HEK293T (cell line): ENCODE data around the gene KIF17.
"Not testable (repeated sequence)": the region's sequence is repeated elsewhere in the genome, so short reads cannot be mapped to it uniquely, and the experiment has no call there.

Experiments
- CTCF ChIA-PET: fragments of 350-600 bp; formaldehyde crosslinking; extraction: SDS; loops from one replicate; lab custom pipeline; 2021; ENCODE audit warnings: antibody characterized with exemption, inconsistent platforms; lab: Yijun Ruan, JAX
- POLR2A ChIA-PET: fragments of 350-600 bp; formaldehyde crosslinking; extraction: SDS; loops from one replicate; lab custom pipeline; 2020; ENCODE audit warnings: antibody characterized with exemption, inconsistent platforms; lab: Yijun Ruan, JAX
- DNase-seq: peaks from one replicate; pipeline ENCODE4 v3.0.0; 2012; ENCODE audit warnings: mixed read lengths; ENCODE audit errors: extremely low spot score
- ARNT ChIP-seq: fragments of 450-650 bp; IDR thresholded peaks from 2 replicates; pipeline ENCODE4 v1.6.1; 2017; ENCODE audit warnings: mild to moderate bottlenecking
- BHLHE40 ChIP-seq: fragments of 450-650 bp; IDR thresholded peaks from 2 replicates; pipeline ENCODE4 v1.6.1; 2016; ENCODE audit warnings: mild to moderate bottlenecking, moderate library complexity, borderline replicate concordance
- CTBP1 ChIP-seq: fragments of 450-650 bp; IDR thresholded peaks from 2 replicates; pipeline ENCODE4 v1.6.1; 2016; ENCODE audit warnings: borderline replicate concordance
- ELF4 ChIP-seq: fragments of 450-650 bp; IDR thresholded peaks from 2 replicates; pipeline ENCODE4 v1.6.1; 2017; ENCODE audit warnings: antibody characterized with exemption
- FOXA1 ChIP-seq: fragments of 450-650 bp; IDR thresholded peaks from 2 replicates; pipeline ENCODE4 v1.6.1; 2016; ENCODE audit warnings: mild to moderate bottlenecking
- FOXK2 ChIP-seq: fragments of 450-650 bp; IDR thresholded peaks from 2 replicates; pipeline ENCODE4 v1.6.1; 2016; ENCODE audit warnings: mild to moderate bottlenecking
- FOXM1 ChIP-seq: fragments of 450-650 bp; IDR thresholded peaks from 2 replicates; pipeline ENCODE4 v1.6.1; 2017; ENCODE audit warnings: mild to moderate bottlenecking, borderline replicate concordance
- HDGF ChIP-seq: fragments of 450-650 bp; IDR thresholded peaks from 2 replicates; pipeline ENCODE4 v1.6.1; 2017; ENCODE audit warnings: antibody characterized with exemption, borderline replicate concordance
- L3MBTL2 ChIP-seq: fragments of 450-650 bp; conservative IDR thresholded peaks from 2 replicates; pipeline ENCODE4 v1.6.1; 2016; ENCODE audit warnings: mild to moderate bottlenecking
- LEF1 ChIP-seq: fragments of 450-650 bp; IDR thresholded peaks from 2 replicates; pipeline ENCODE4 v1.6.1; 2017; ENCODE audit warnings: mild to moderate bottlenecking, borderline replicate concordance
- PKNOX1 ChIP-seq: fragments of 450-650 bp; IDR thresholded peaks from 2 replicates; pipeline ENCODE4 v1.6.1; 2016
- SUZ12 ChIP-seq: fragments of 450-650 bp; IDR thresholded peaks from 2 replicates; pipeline ENCODE4 v1.6.1; 2016; ENCODE audit warnings: mild to moderate bottlenecking
- TARDBP ChIP-seq: fragments of 450-650 bp; IDR thresholded peaks from 2 replicates; pipeline ENCODE4 v1.6.1; 2016
- ZNF384 ChIP-seq: fragments of 450-650 bp; IDR thresholded peaks from 2 replicates; pipeline ENCODE4 v1.6.1; 2016

Gene KIF17

GRCh38 chr1:20724364-20725188 lies 6.8 kb upstream of the KIF17 start:
- POLR2A ChIA-PET: no interaction called here
- TF ChIP-seq ARNT: no peak
- no peak for TF ChIP-seq FOXK2
- no peak for TF ChIP-seq LEF1
- TF ChIP-seq L3MBTL2: no peak
- TF ChIP-seq SUZ12: no peak
- no peak for TF ChIP-seq TARDBP

GRCh38 chr1:20723537-20724363 lies 5.9 kb upstream of the KIF17 start:
- no peak for TF ChIP-seq HDGF
- CTCF ChIA-PET: interaction anchor here (1.1 kb wide), 1 partner anchor 27 kb away, joined by 3 read pairs; no protein-coding TSS in a partner anchor
- POLR2A ChIA-PET: no interaction called here
- no peak for DNase-seq

More at GRCh38 chr1:20724364-20725188, 6.8 kb upstream of the KIF17 start:
- no peak for DNase-seq
- CTCF ChIA-PET: interaction anchor here (0.8 kb wide), 1 partner anchor 8 kb away, joined by 3 read pairs; no protein-coding TSS in a partner anchor

GRCh38 chr1:20723159-20723536 lies 5.3 kb upstream of the KIF17 start:
- POLR2A ChIA-PET: no interaction called here
- TF ChIP-seq ZNF384: no peak
- no peak for TF ChIP-seq ARNT
- no peak for TF ChIP-seq SUZ12
- TF ChIP-seq L3MBTL2: no peak
- no peak for TF ChIP-seq PKNOX1
- no peak for TF ChIP-seq FOXA1
- no peak for TF ChIP-seq HDGF
- CTCF ChIA-PET: interaction anchor here (1.1 kb wide), 1 partner anchor 26 kb away, joined by 3 read pairs; no protein-coding TSS in a partner anchor
- no peak for DNase-seq

- TF ChIP-seq L3MBTL2: no peak
- no peak for TF ChIP-seq FOXM1
- no peak for TF ChIP-seq HDGF
- no peak for DNase-seq
Measured at GRCh38 chr1:20721117-20722061, 3.6 kb upstream of the KIF17 start.

GRCh38 chr1:20720631-20721091 lies 2.9 kb upstream of the KIF17 start:
- no peak for TF ChIP-seq PKNOX1
- ChIA-PET CTCF (no interaction called here), POLR2A (no interaction called here)
- DNase-seq: no peak

More at GRCh38 chr1:20721117-20722061, 3.6 kb upstream of the KIF17 start:
- ChIA-PET CTCF (interaction anchor here (1.1 kb wide), 1 partner anchor 25 kb away, joined by 3 read pairs; no protein-coding TSS in a partner anchor), POLR2A (interaction anchor here (1.0 kb wide), 1 partner anchor 10 kb away, joined by 3 read pairs; no protein-coding TSS in a partner anchor)

- CTCF ChIA-PET: no interaction called here
- POLR2A ChIA-PET: no interaction called here
- no peak for DNase-seq
- no peak for TF ChIP-seq FOXA1
- TF ChIP-seq TARDBP: no peak
Measured at GRCh38 chr1:20719871-20720620, 2.2 kb upstream of the KIF17 start.

- ChIA-PET POLR2A (no interaction called here), CTCF (interaction anchor here (2.4 kb wide), 1 partner anchor 22 kb away, joined by 11 read pairs; no protein-coding TSS in a partner anchor)
- no peak for TF ChIP-seq CTBP1
- no peak for TF ChIP-seq ELF4
- TF ChIP-seq BHLHE40: no peak
- TF ChIP-seq FOXA1: no peak
- TF ChIP-seq FOXM1: no peak
- TF ChIP-seq HDGF: no peak
- TF ChIP-seq L3MBTL2: no peak
- TF ChIP-seq LEF1: no peak
- TF ChIP-seq ARNT: no peak
- no peak for DNase-seq
Measured at GRCh38 chr1:20719261-20719660, 1.5 kb upstream of the KIF17 start.

- ChIA-PET POLR2A (interaction anchor here (0.8 to 1.3 kb wide), 4 partner anchors 12 to 70 kb away, joined by 3 to 4 read pairs (median 3); no protein-coding TSS in a partner anchor), CTCF (interaction anchor here (2.4 kb wide), 1 partner anchor 22 kb away, joined by 11 read pairs; no protein-coding TSS in a partner anchor)
- DNase-seq: not testable (repeated sequence)
Measured at GRCh38 chr1:20718343-20718882, 606 bp upstream of the KIF17 start.
